ENCODE results near the gene LCN10. TPM values are rescaled to one million over a fixed set of nuclear protein-coding genes. Genes with fewer than 3 reads are reported as not detected.
"Not testable (repeated sequence)": the region's sequence is repeated elsewhere in the genome, so short reads cannot be mapped to it uniquely, and the experiment has no call there.

Gene LCN10
- total RNA-seq, 1 experiment from 2014 or later: not detected

- H3K27ac ChIP-seq (ENCODE audit: low read length); BruUV-seq (replicated peaks); H3K9ac ChIP-seq (ENCODE audit: low read length); H4K20me1 ChIP-seq (ENCODE audit: low read length); H3K36me3 ChIP-seq (ENCODE audit: low read depth, low read length); H3K4me3 ChIP-seq (ENCODE audit: low read length); intact Hi-C loops (cut with micrococcal nuclease); H3F3A ChIP-seq (ENCODE audit: low read length, unreplicated experiment); H3K9me3 ChIP-seq (ENCODE audit: low read length); H3K79me2 ChIP-seq (ENCODE audit: low read length); H3K9me2 ChIP-seq (replicated peaks; ENCODE audit: low read length); H3K4me1 ChIP-seq (ENCODE audit: insufficient read depth, low read length); H3K27me3 ChIP-seq (ENCODE audit: low read length): not testable (repeated sequence)
- Histone ChIP-seq H2AFZ (ENCODE audit: low read length) (peak overlapping the region; percentile 71; the same call in 1 of the 2 replicates), H3K4me2 (ENCODE audit: low read length) (peak overlapping the region; percentile 44; the same call in 1 of the 2 replicates)
- POLR2A ChIA-PET (ENCODE audit: unreplicated experiment): interaction anchor here (0.6 kb wide), 1 partner anchor 294 kb away, joined by 3 read pairs; no protein-coding TSS in a partner anchor
- CTCF ChIA-PET: interaction anchor here (0.6 to 0.8 kb wide), 2 partner anchors 17 to 268 kb away, joined by 3 to 6 read pairs; no protein-coding TSS in a partner anchor
- DNase-seq (peak; percentile 61), ATAC-seq (peak; percentile 90)
- TF ChIP-seq CTCF (conservative IDR thresholded peaks at IDR 0.05; ENCODE audit: low read depth, low read length): peak; percentile 59
Measured at GRCh38 chr9:136760834-136761544, 18.2 kb upstream of the LCN10 start.

- Histone ChIP-seq H3K9me3 (ENCODE audit: low read length) (no peaks in the 10 kb centered on the region), H3K36me3 (ENCODE audit: low read depth, low read length) (no peaks in the 10 kb centered on the region), H3K4me1 (ENCODE audit: insufficient read depth, low read length) (no peaks in the 10 kb centered on the region), H3K27me3 (ENCODE audit: low read length) (no peaks in the 10 kb centered on the region), H3K27ac (ENCODE audit: low read length) (no peak overlapping the region), H3K4me3 (ENCODE audit: low read length) (no peak overlapping the region), H3K4me2 (ENCODE audit: low read length) (no peak overlapping the region), H3K9me2 (replicated peaks; ENCODE audit: low read length) (no peaks in the 10 kb centered on the region), H3K9ac (ENCODE audit: low read length) (no peak overlapping the region), H4K20me1 (ENCODE audit: low read length) (no peaks in the 10 kb centered on the region), H3K79me2 (ENCODE audit: low read length) (no peaks in the 10 kb centered on the region), H2AFZ (ENCODE audit: low read length) (no peak overlapping the region), H3F3A (ENCODE audit: low read length, unreplicated experiment) (no peaks in the 10 kb centered on the region)
- CTCF ChIA-PET: no interaction called here
- BruUV-seq (replicated peaks): no TSS peak
- no peak; the same call in 1 of the 2 replicates for ATAC-seq
- intact Hi-C loops (cut with micrococcal nuclease): no loop called here
- TF ChIP-seq EZH2 (IDR thresholded peaks at IDR 0.05; ENCODE audit: low read length, unreplicated experiment): no peak
- TF ChIP-seq EZH2phosphoT487 (IDR thresholded peaks at IDR 0.05; ENCODE audit: borderline replicate concordance, low read length): no peak
- no peak for TF ChIP-seq CTCF (conservative IDR thresholded peaks at IDR 0.05; ENCODE audit: low read depth, low read length)
- POLR2A ChIA-PET (ENCODE audit: unreplicated experiment): no interaction called here
- no peak for DNase-seq
Measured at GRCh38 chr9:136760424-136760823, 17.7 kb upstream of the LCN10 start.

Data from PC-3 (cell line).